Ishikawa (cell line): ENCODE data around the gene CLPTM1L.

Experiments
- CEBPB ChIP-seq: IDR thresholded peaks from 2 replicates; pipeline ENCODE4 v1.6.1; 2012
- CREB1 ChIP-seq: IDR thresholded peaks from 2 replicates; pipeline ENCODE4 v1.6.1; 2012; ENCODE audit warnings: low read depth
- EGR1 ChIP-seq: IDR thresholded peaks from 2 replicates; pipeline ENCODE4 v1.6.1; 2012
- EP300 ChIP-seq: IDR thresholded peaks from 2 replicates; pipeline ENCODE4 v1.6.1; 2012; ENCODE audit warnings: borderline replicate concordance
- FOXM1 ChIP-seq: IDR thresholded peaks from 2 replicates; pipeline ENCODE4 v1.6.1; 2012; ENCODE audit warnings: low read depth, borderline replicate concordance
- NFIC ChIP-seq: IDR thresholded peaks from 2 replicates; pipeline ENCODE4 v1.6.1; 2012
- RAD21 ChIP-seq: IDR thresholded peaks from 2 replicates; pipeline ENCODE4 v1.6.1; 2012; ENCODE audit warnings: low read depth
- TAF1 ChIP-seq: IDR thresholded peaks from 2 replicates; pipeline ENCODE4 v1.6.1; 2012; ENCODE audit warnings: low read depth, mild to moderate bottlenecking
- TCF12 ChIP-seq: IDR thresholded peaks from 2 replicates; pipeline ENCODE4 v1.6.1; 2012; ENCODE audit warnings: low read depth
- TEAD4 ChIP-seq: IDR thresholded peaks from 2 replicates; pipeline ENCODE4 v1.6.1; 2012
- USF1 ChIP-seq: IDR thresholded peaks from 2 replicates; pipeline ENCODE4 v1.6.1; 2012
- YY1 ChIP-seq: IDR thresholded peaks from 2 replicates; pipeline ENCODE4 v1.6.1; 2012; ENCODE audit warnings: low read depth
- ZBTB7A ChIP-seq: IDR thresholded peaks from 2 replicates; pipeline ENCODE4 v1.6.1; 2012; ENCODE audit warnings: low read depth
- TF ChIP-seq, protein P1 (sequence below): IDR thresholded peaks from 2 replicates; pipeline ENCODE4 v1.6.1; 2012
- TF ChIP-seq, protein P2 (sequence below): IDR thresholded peaks from 2 replicates; pipeline ENCODE4 v1.6.1; 2012; ENCODE audit warnings: low read depth, mild to moderate bottlenecking

CLPTM1L gene

GRCh38 chr5:1330847-1331831 lies 13.8 kb downstream of the CLPTM1L start:
- TF ChIP-seq, protein P1, sequence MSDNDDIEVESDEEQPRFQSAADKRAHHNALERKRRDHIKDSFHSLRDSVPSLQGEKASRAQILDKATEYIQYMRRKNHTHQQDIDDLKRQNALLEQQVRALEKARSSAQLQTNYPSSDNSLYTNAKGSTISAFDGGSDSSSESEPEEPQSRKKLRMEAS, result no peak
- TF ChIP-seq TAF1 (no peak), YY1 (no peak), TCF12 (no peak), CEBPB (no peak), CREB1 (no peak), TEAD4 (no peak), NFIC (no peak)
- TF ChIP-seq, protein P2, sequence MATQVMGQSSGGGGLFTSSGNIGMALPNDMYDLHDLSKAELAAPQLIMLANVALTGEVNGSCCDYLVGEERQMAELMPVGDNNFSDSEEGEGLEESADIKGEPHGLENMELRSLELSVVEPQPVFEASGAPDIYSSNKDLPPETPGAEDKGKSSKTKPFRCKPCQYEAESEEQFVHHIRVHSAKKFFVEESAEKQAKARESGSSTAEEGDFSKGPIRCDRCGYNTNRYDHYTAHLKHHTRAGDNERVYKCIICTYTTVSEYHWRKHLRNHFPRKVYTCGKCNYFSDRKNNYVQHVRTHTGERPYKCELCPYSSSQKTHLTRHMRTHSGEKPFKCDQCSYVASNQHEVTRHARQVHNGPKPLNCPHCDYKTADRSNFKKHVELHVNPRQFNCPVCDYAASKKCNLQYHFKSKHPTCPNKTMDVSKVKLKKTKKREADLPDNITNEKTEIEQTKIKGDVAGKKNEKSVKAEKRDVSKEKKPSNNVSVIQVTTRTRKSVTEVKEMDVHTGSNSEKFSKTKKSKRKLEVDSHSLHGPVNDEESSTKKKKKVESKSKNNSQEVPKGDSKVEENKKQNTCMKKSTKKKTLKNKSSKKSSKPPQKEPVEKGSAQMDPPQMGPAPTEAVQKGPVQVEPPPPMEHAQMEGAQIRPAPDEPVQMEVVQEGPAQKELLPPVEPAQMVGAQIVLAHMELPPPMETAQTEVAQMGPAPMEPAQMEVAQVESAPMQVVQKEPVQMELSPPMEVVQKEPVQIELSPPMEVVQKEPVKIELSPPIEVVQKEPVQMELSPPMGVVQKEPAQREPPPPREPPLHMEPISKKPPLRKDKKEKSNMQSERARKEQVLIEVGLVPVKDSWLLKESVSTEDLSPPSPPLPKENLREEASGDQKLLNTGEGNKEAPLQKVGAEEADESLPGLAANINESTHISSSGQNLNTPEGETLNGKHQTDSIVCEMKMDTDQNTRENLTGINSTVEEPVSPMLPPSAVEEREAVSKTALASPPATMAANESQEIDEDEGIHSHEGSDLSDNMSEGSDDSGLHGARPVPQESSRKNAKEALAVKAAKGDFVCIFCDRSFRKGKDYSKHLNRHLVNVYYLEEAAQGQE, result no peak

GRCh38 chr5:1330146-1330846 lies 14.6 kb downstream of the CLPTM1L start:
- no peak for TF ChIP-seq EGR1
- TF ChIP-seq TEAD4, result no peak
- TF ChIP-seq ZBTB7A, result no peak
- TF ChIP-seq, protein P1, result no peak
- no peak for TF ChIP-seq EP300
- TF ChIP-seq TCF12, result no peak
- no peak for TF ChIP-seq RAD21
- TF ChIP-seq YY1, result no peak
- TF ChIP-seq TAF1, result no peak
- no peak for TF ChIP-seq CREB1
- no peak for TF ChIP-seq NFIC
- no peak for TF ChIP-seq USF1
- TF ChIP-seq FOXM1, result no peak
- TF ChIP-seq CEBPB, result no peak
- TF ChIP-seq, protein P2, result no peak

GRCh38 chr5:1329111-1329579 lies 15.8 kb downstream of the CLPTM1L start:
- no peak for TF ChIP-seq EP300
- no peak for TF ChIP-seq YY1
- no peak for TF ChIP-seq CREB1

- peak; percentile 72 for TF ChIP-seq TEAD4
Observed at GRCh38 chr5:1328237-1329110, 16.4 kb downstream of the CLPTM1L start.

- TF ChIP-seq, protein P1, result 0 out of 2 replicates have a peak, but pooled peaks have one; percentile 23
- peak; percentile 70 for TF ChIP-seq TEAD4
- 0 out of 2 replicates have a peak, but pooled peaks have one; percentile 55 for TF ChIP-seq TCF12
- TF ChIP-seq TAF1, result 0 out of 2 replicates have a peak, but pooled peaks have one; percentile 9
- peak; percentile 67; the same call in 1 of the 2 replicates for TF ChIP-seq EP300
Observed at GRCh38 chr5:1326901-1327756, 17.8 kb downstream of the CLPTM1L start.
